Bronchial epithelial cell (primary cell): ENCODE data around the gene SUSD1. TPM values are rescaled to one million over a fixed set of nuclear protein-coding genes. Genes with fewer than 3 reads are reported as not detected.

ENCODE experiments used
- DNase-seq: peaks from one replicate; pipeline ENCODE4 v3.0.0-alpha.2; 2010; ENCODE audit warnings: low read depth
- FAIRE-seq: peaks from 2 replicates; lab custom pipeline; 2011; peaks lifted over from hg19 to GRCh38; lab: Jason Lieb, UNC
- H3K27me3 ChIP-seq: 2 replicates; pipeline ENCODE4 v1.5.1; 2011; ENCODE audit warnings: low read length; ENCODE audit not compliant: control insufficient read depth, insufficient read depth
- H3K36me3 ChIP-seq: 2 replicates; pipeline ENCODE4 v1.5.1; 2011; ENCODE audit warnings: low read length; ENCODE audit not compliant: control insufficient read depth, insufficient read depth
- H3K4me3 ChIP-seq: 2 replicates; pipeline ENCODE4 v1.5.1; 2011; ENCODE audit warnings: mild to moderate bottlenecking, low read depth, low read length, control low read depth
- CTCF ChIP-seq: IDR thresholded peaks from 2 replicates; pipeline ENCODE4 v1.5.1; 2011; ENCODE audit warnings: mild to moderate bottlenecking, moderate library complexity, low read length, control low read depth, inconsistent platforms; ENCODE audit not compliant: insufficient read depth, severe bottlenecking
- total RNA-seq: library from RNA; depleted of rRNA; stranded (reverse); fragments of >200 nt; gene quantifications from 2 replicates; pipeline ENCODE4 v1.2.1, GENCODE V29; 2014

The SUSD1 gene
- total RNA-seq, 1 donor from 2014 or later, result 9.0 TPM

- Histone ChIP-seq H3K27me3 (no peaks in the 10 kb centered on the region), H3K36me3 (no peaks in the 10 kb centered on the region), H3K4me3 (no peak overlapping the region)
- DNase-seq, result no peak
- no peak for FAIRE-seq
- no peak for TF ChIP-seq CTCF
Observed at GRCh38 chr9:111991179-111991578, 183.9 kb downstream of the SUSD1 start.

Other genes with a start within 250 kb of the SUSD1 start
- gene PTBP3, start 158.3 kb upstream of the SUSD1 start, total RNA-seq, result 56.2 and 62.4 TPM in 2 replicates
- gene HSDL2, start 204.8 kb upstream of the SUSD1 start, total RNA-seq, result 21.9 and 31.9 TPM in 2 replicates